RWPE2 (cell line): ENCODE data around the gene CPT1A.

Experiments
- ATAC-seq: fragments of 200-7000 bp; cut with Tn5 transposase; 3 replicates; pipeline ENCODE4 v1.9.1; 2021; ENCODE audit warnings: low read depth
- DNase-seq: peaks from one replicate; pipeline ENCODE4 v3.0.0-alpha.2; 2020; ENCODE audit warnings: low spot score
- H3K27ac ChIP-seq: fragments of 450-650 bp; 2 replicates; pipeline ENCODE4 v1.5.1; 2017; ENCODE audit warnings: mild to moderate bottlenecking; ENCODE audit not compliant: poor library complexity, severe bottlenecking
- H3K27me3 ChIP-seq: fragments of 250-450 bp; sonication (Bioruptor Pico); 2 replicates; pipeline ENCODE4 v1.5.1; 2021; ENCODE audit warnings: mild to moderate bottlenecking, moderate library complexity; ENCODE audit not compliant: insufficient read depth, poor library complexity, severe bottlenecking
- H3K36me3 ChIP-seq: fragments of 250-450 bp; sonication (Bioruptor Pico); 2 replicates; pipeline ENCODE4 v1.5.1; 2020; ENCODE audit warnings: low read depth, mild to moderate bottlenecking, moderate library complexity
- H3K4me1 ChIP-seq: fragments of 250-450 bp; sonication (Bioruptor Pico); 2 replicates; pipeline ENCODE4 v1.5.1; 2021; ENCODE audit warnings: mild to moderate bottlenecking, moderate library complexity; ENCODE audit not compliant: insufficient read depth, poor library complexity, severe bottlenecking
- H3K4me3 ChIP-seq: fragments of 250-450 bp; sonication (Bioruptor Pico); 2 replicates; pipeline ENCODE4 v1.5.1; 2021; ENCODE audit warnings: mild to moderate bottlenecking, moderate library complexity; ENCODE audit not compliant: severe bottlenecking
- H3K9me3 ChIP-seq: fragments of 250-450 bp; sonication (Bioruptor Pico); 2 replicates; pipeline ENCODE4 v1.5.1; 2021; ENCODE audit warnings: mild to moderate bottlenecking, moderate library complexity; ENCODE audit not compliant: severe bottlenecking
- TF ChIP-seq, protein P1 (sequence below): fragments of 450-650 bp; IDR thresholded peaks from one replicate; pipeline ENCODE4 v1.5.1; 2017; ENCODE audit warnings: mild to moderate bottlenecking, moderate library complexity; ENCODE audit not compliant: poor library complexity, severe bottlenecking

CPT1A gene

DNA sequence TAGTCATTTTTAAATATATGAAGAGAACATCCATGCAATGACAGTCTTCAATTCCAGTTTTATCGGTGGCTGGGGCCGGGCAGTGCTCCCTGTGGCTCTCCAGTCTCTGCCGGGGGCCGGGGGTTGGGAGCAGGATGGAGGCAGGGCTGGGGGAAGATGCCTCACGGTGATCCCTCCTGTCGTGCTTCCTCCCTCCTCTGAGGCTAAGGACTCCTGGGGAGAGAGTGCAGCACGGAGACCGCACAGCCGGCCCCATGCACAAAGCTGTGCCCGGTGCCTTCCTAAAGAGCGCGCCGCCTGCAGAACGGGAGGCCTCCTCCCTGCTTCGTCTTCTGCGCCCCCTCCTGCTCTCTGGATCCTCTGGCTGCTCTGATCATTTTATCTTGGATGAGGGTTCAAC lies 136.8 kb downstream of the CPT1A start:
- H3K4me1 ChIP-seq: peaks cover 2% of the 10 kb centered on the region
- H3K27me3 ChIP-seq: no peaks in the 10 kb centered on the region
- H3K36me3 ChIP-seq: no peaks in the 10 kb centered on the region
- no peaks in the 10 kb centered on the region for H3K9me3 ChIP-seq
- no peak overlapping the region for H3K27ac ChIP-seq
- no peak overlapping the region for H3K4me3 ChIP-seq
- ATAC-seq (no peak), DNase-seq (no peak)
- TF ChIP-seq, protein P1, sequence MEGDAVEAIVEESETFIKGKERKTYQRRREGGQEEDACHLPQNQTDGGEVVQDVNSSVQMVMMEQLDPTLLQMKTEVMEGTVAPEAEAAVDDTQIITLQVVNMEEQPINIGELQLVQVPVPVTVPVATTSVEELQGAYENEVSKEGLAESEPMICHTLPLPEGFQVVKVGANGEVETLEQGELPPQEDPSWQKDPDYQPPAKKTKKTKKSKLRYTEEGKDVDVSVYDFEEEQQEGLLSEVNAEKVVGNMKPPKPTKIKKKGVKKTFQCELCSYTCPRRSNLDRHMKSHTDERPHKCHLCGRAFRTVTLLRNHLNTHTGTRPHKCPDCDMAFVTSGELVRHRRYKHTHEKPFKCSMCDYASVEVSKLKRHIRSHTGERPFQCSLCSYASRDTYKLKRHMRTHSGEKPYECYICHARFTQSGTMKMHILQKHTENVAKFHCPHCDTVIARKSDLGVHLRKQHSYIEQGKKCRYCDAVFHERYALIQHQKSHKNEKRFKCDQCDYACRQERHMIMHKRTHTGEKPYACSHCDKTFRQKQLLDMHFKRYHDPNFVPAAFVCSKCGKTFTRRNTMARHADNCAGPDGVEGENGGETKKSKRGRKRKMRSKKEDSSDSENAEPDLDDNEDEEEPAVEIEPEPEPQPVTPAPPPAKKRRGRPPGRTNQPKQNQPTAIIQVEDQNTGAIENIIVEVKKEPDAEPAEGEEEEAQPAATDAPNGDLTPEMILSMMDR: no peak
